IPS-20b (cell line): ENCODE measurements around the gene ZNF331.
"Not testable (repeated sequence)": the region's sequence is repeated elsewhere in the genome, so short reads cannot be mapped to it uniquely, and the experiment has no call there.

Source experiments
- H3K27ac ChIP-seq: one replicate; pipeline ENCODE4 v1.5.1; 2013; ENCODE audit warnings: low read length
- H3K27me3 ChIP-seq: 2 replicates; pipeline ENCODE4 v1.6.1; 2013; ENCODE audit warnings: mild to moderate bottlenecking, low read length, inconsistent platforms; ENCODE audit not compliant: insufficient read depth
- H3K36me3 ChIP-seq: 2 replicates; pipeline ENCODE4 v1.6.1; 2013; ENCODE audit warnings: low read depth, mild to moderate bottlenecking, inconsistent platforms, low read length, moderate library complexity; ENCODE audit not compliant: insufficient read depth
- H3K4me1 ChIP-seq: 2 replicates; pipeline ENCODE4 v1.6.1; 2013; ENCODE audit warnings: mild to moderate bottlenecking, control low read depth, inconsistent platforms, low read length, moderate library complexity; ENCODE audit not compliant: insufficient read depth
- H3K4me3 ChIP-seq: 2 replicates; pipeline ENCODE4 v1.5.1; 2013; ENCODE audit warnings: mild to moderate bottlenecking, low read length, inconsistent platforms
- H3K9ac ChIP-seq: 2 replicates; pipeline ENCODE4 v1.6.1; 2013; ENCODE audit warnings: low read depth, mild to moderate bottlenecking, inconsistent platforms, low read length, moderate library complexity
- H3K9me3 ChIP-seq: 2 replicates; pipeline ENCODE4 v1.6.1; 2013; ENCODE audit warnings: mild to moderate bottlenecking, low read depth, low read length, inconsistent platforms; ENCODE audit not compliant: insufficient read depth

The ZNF331 gene

GRCh38 chr19:53537521-53538377 is at the start of gene ZNF331:
TSS of gene ZNF331 (plus strand) at chr19:53538145. CDS start at chr19:53569377, 31,232 bp downstream.
- Histone ChIP-seq H3K9ac (peak within 1 kb of the TSS; percentile 82), H3K27ac (peak within 1 kb of the TSS; percentile 32), H3K27me3 (no peaks in the 10 kb centered on the region), H3K9me3 (no peaks in the 10 kb centered on the region), H3K4me3 (peak within 1 kb of the TSS; percentile 83), H3K36me3 (peaks cover 62% of the 10 kb centered on the region), H3K4me1 (no peaks in the 10 kb centered on the region)

GRCh38 chr19:53492153-53492552 is 45.8 kb upstream of the ZNF331 start:
- Histone ChIP-seq H3K27me3 (no peaks in the 10 kb centered on the region), H3K9ac (no peak overlapping the region), H3K27ac (no peak overlapping the region), H3K9me3 (peaks cover 22% of the 10 kb centered on the region), H3K4me3 (no peak overlapping the region), H3K4me1 (no peaks in the 10 kb centered on the region), H3K36me3 (peaks cover 65% of the 10 kb centered on the region)

GRCh38 chr19:53497311-53498023 is 40.5 kb upstream of the ZNF331 start:
- H3K9me3 ChIP-seq, H3K27ac ChIP-seq, H3K9ac ChIP-seq, H3K4me1 ChIP-seq, H3K4me3 ChIP-seq, H3K27me3 ChIP-seq: not testable (repeated sequence)
- peaks cover 18% of the 10 kb centered on the region for H3K36me3 ChIP-seq

- H3K27ac ChIP-seq, H3K4me3 ChIP-seq, H3K9ac ChIP-seq, H3K9me3 ChIP-seq, H3K27me3 ChIP-seq, H3K4me1 ChIP-seq: not testable (repeated sequence)
- peaks cover 13% of the 10 kb centered on the region for H3K36me3 ChIP-seq
Measured at GRCh38 chr19:53498024-53498395, 39.9 kb upstream of the ZNF331 start.

DNA sequence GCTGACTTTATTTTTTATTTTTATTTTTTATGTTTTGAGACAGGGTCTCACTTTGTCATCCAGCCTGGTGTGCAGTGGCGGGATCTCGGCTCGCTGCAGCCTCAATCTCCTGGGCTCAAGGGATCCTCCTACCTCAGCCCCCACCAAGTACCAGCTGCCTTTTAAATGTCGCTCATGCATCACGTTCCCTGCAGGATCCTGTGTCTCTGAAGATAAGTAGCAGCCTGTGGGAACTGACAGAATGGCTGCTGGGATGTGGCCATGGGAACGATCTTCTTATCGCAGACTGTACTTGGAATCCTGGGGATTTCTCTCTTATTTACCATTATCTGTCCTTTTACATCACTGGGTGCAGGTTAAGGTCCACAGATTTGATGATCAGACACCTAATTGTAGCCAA is 34.8 kb upstream of the ZNF331 start:
- not testable (repeated sequence) for H3K4me1 ChIP-seq, H3K27ac ChIP-seq, H3K9ac ChIP-seq, H3K4me3 ChIP-seq, H3K27me3 ChIP-seq, H3K9me3 ChIP-seq, H3K36me3 ChIP-seq

DNA sequence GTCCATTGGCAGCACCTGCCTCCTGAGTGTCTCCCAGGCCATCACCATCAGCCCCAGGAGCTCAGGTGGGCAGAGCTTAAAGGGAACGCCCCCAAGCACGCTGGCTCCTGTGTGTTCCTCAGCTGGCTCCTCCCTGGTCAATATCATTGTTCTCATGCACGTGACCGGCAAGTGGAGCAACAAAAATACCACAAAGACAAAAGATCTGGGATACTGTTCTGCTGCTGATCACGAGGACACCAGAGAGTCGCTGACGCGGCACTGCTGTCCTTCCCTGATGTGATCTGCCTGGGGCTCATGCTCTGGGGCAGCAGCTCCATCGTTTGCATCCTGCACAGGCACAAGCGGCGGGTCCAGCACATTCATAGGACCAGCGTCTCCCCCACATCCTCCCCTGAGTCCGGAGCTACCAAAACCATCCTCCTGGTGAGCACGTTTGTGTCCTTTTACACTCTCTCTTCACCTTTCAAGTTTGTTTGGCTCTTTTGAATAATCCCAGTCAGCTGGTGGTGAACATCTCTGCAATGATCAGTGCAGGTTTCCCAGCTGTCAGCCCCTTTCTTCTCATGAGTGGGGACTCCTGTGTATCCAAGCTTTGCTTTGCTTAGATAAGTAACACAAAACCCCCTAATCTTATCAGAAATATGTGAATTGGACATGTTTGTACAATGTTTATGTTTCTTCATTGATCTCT is 34.1 kb upstream of the ZNF331 start:
- H3K4me3 ChIP-seq: peak overlapping the region; percentile 49; the same call in 1 of the 2 replicates
- not testable (repeated sequence) for H3K4me1 ChIP-seq, H3K36me3 ChIP-seq, H3K9ac ChIP-seq, H3K27ac ChIP-seq, H3K9me3 ChIP-seq, H3K27me3 ChIP-seq

DNA sequence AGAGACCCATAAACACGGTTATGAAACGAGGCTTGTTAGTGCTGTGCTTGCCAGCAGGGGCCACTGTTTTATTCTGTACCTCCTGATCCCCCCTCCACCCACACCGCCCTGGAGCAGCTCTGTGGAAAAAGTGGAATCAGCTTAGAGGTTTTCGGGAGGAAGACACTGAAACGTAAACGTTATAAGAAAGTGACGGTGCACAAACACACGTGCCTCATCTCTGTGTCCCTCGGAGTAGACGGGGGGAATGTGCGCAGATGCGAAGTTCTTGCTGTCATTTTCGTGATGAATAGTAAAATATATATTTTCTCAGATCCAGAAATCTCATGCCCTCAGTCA is 33.6 kb upstream of the ZNF331 start:
- not testable (repeated sequence) for H3K9me3 ChIP-seq, H3K36me3 ChIP-seq, H3K27me3 ChIP-seq, H3K27ac ChIP-seq, H3K4me1 ChIP-seq
- peak overlapping the region; percentile 37; the same call in 1 of the 2 replicates for H3K4me3 ChIP-seq
- H3K9ac ChIP-seq: peak overlapping the region; percentile 20; the same call in 1 of the 2 replicates

DNA sequence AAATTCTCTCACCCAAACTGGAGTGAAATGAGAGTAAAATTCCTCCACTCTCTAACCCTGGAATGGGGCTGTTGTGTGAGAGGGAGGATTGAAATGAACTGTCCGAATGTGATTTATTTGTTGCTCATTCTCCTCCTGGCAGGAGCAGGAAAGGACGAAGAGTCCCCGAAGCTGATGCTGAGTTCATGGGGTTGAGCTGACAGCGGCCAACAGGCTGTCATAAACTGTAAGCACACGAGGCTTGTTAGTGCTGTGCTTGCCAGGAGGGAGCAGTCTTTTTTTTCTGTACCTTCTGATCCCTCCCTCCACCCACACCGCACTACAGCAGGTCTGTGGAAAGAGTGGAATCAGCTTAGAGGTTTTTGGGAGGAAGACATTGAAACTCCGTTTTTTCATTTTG is 33.1 kb upstream of the ZNF331 start:
- Histone ChIP-seq H3K4me1 (no peaks in the 10 kb centered on the region), H3K36me3 (no peaks in the 10 kb centered on the region), H3K27ac (no peak overlapping the region), H3K9me3 (no peaks in the 10 kb centered on the region), H3K27me3 (no peaks in the 10 kb centered on the region), H3K4me3 (peak overlapping the region; percentile 37; the same call in 1 of the 2 replicates), H3K9ac (no peak overlapping the region)

GRCh38 chr19:53506728-53507127 is 31.2 kb upstream of the ZNF331 start:
- Histone ChIP-seq H3K9ac (no peak overlapping the region), H3K36me3 (no peaks in the 10 kb centered on the region), H3K4me1 (no peaks in the 10 kb centered on the region), H3K4me3 (no peak overlapping the region), H3K27ac (no peak overlapping the region), H3K27me3 (no peaks in the 10 kb centered on the region), H3K9me3 (no peaks in the 10 kb centered on the region)

- Histone ChIP-seq H3K36me3 (no peaks in the 10 kb centered on the region), H3K27ac (no peak overlapping the region), H3K27me3 (no peaks in the 10 kb centered on the region), H3K9ac (no peak overlapping the region), H3K4me1 (no peaks in the 10 kb centered on the region), H3K4me3 (no peak overlapping the region), H3K9me3 (no peaks in the 10 kb centered on the region)
Measured at GRCh38 chr19:53507523-53508442, 30.2 kb upstream of the ZNF331 start.

- no peak overlapping the region for H3K9ac ChIP-seq
Measured at GRCh38 chr19:53509443-53509842, 28.5 kb upstream of the ZNF331 start.

More at GRCh38 chr19:53509443-53509842, 28.5 kb upstream of the ZNF331 start:
- H3K27ac ChIP-seq: no peak overlapping the region
- no peaks in the 10 kb centered on the region for H3K27me3 ChIP-seq
- H3K36me3 ChIP-seq: no peaks in the 10 kb centered on the region
- H3K4me1 ChIP-seq: no peaks in the 10 kb centered on the region
- H3K4me3 ChIP-seq: no peak overlapping the region
- H3K9me3 ChIP-seq: no peaks in the 10 kb centered on the region
